ENCODE measurements around the gene EXOC4.

The EXOC4 gene

DNA sequence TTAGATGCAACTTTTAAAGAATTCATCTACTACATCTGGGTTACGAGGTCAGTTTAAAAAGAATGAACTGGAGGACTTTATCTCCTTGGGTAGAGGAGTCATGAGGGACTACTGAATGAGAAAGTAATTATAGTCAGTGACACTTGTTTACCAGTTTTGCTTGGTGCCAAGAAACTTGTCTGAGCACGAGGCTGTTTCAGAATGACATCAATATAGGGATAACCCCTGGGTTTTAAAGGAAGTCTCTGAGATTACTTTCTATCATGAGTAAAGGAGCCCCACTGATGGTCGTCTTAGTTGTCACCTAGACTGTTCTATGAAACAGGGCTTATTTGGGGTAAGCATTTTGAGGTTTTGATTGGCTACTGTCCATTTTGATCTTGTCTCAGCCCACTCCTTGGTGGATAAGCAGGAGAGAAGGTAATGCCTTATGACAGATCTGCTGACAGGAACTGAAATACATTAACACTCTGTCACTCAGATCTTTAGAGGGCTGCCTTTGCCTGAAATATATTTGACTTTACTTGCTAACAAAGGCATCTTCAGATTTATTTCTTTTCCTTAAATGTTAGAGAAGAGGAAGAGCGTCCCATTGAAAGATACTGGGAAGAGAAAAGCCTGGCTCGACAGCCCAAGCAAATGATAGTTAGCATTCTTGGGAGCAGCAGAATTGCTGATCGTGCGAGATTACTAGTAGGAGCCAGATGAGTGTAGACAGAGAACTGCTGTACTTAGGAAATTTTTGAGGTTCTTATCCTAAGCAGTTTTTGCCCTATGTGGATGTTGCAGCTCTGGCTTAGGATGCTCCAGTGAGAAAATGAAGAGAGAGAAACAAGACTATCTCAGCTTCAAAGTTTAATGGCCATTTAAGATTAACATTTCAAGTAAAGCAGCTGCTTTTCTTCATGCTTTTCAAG is 575.1 kb downstream of the EXOC4 start:
- no peak for DNase-seq (ENCODE audit: low read depth in 2 of 2)

DNA sequence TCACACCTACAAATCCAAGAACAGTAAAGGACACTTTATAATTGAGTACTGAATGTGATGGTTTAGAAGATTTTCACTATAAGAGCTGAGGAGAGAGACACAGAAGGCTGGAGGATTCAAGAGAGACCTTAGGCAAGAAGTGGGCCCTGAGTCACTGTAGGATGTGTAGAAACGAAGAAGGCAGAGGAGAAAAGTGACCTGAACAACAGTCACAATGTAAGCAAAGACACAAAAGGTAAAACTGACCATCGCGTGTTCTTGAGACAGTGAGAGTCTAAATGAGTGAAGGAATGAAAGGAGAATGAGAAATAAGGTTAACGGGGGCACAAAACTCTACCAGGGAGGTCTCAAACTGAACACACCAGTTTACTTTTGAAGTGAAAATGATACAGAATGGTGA is 576.0 kb downstream of the EXOC4 start:
- no peak for DNase-seq (ENCODE audit: low read depth in 2 of 2)

DNA sequence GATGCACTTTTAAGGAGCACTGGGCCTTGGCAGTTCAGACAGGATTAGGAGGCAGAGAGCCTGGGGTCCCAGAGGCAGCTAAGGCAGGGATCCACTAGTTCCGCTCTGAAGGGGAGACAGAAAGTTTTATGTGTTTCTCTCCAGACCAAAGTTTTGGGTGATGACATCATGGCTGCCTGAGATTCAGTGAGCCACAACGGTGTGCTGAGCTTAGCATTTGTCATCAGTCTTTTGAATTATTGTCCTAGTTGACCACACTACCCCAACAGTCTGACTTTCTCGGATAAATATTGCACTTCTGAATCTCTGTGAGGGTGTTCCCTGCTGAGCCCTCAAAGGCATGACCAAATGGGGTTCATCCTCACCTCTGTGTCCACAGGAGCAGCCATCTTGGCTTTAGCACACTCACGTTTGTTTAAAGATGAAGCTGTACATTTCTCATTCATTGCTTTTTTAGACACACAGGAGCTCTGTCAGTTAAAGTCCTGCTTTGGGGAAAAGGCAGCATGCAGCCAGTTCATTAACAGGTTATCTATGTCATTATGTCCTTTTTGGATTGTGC is 576.5 kb downstream of the EXOC4 start:
- peak; percentile 36 to 45 for DNase-seq (ENCODE audit: low read depth in 2 of 2)

DNA sequence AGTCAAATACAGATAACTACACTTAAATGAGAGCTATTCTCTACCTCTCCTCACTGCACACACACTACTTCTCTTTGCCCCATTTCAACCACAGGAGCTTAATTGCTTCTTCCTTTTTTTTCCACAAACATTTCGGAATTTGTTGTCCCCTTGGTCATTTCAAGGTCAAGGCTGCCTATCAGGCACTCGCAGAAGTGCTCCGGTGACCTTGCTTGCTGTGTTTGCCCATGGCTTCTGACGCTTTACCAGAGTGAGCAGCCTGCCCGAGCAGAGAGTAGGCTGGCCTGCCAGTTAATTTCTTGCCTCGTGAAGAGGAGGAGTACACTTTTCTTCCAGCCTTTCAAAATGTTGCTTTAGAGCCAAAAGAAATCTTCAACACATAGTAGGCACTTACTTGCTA is 577.2 kb downstream of the EXOC4 start:
- no peak for DNase-seq (ENCODE audit: low read depth in 2 of 2)

DNA sequence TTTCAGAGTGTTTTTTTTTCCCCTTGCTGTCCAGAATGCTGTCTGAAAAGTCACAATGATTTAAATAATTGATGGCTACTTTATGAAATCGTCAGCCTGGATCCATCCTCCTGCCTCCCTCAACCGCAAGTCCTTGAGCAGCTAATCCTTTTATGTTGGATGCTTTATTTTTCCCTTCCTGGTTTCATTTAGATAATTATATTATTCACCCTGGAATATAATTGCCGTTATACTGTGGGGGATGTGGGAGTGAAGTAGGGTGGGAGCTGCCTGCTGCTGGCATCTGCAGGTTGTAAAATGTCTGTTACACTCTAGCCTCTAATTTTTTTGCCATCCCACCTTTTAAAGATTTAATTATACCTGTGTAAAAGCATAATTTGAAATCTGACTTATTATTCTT is 583.8 kb downstream of the EXOC4 start:
- DNase-seq (ENCODE audit: low read depth in 2 of 2): no peak

DNA sequence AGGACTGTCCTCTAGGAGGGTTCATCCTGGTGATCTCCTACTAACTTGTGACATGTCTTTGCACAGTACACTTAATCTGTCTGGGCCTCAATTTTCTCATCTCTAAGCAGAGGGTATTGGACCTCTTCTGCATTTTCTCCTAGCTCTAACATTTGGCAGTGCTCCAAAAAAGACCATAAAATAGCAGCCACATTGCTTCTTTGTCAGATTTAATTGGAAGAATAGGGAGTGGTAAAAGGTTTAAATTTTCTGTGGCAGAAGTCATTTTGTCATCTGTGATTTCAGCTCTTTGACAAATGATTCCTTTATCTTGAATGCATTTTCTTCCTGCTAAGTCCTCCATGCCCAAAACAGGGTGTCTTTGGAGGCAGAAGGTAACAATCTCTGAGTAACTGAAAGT is 584.3 kb downstream of the EXOC4 start:
- DNase-seq (ENCODE audit: low read depth in 2 of 2): no peak

DNA sequence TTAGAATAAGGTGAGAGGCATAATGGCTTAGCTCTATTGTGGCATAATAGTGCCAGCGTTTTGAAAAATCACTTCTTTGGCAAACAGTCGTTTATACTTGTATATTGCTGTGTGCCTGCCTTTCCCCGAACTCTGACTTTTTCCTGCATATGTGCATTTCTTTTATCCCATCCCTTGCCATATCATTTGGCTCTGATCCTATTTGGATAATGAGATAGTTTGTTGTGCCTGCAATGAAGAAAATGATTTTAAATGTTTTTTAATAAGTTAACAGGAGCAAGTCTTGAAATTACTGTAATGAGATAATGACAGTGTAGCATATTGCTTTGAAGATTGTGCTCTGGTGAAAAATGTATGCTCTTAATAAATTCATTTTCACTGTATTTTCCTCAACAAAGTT is 586.2 kb downstream of the EXOC4 start:
- DNase-seq (ENCODE audit: low read depth in 2 of 2): no peak

DNA sequence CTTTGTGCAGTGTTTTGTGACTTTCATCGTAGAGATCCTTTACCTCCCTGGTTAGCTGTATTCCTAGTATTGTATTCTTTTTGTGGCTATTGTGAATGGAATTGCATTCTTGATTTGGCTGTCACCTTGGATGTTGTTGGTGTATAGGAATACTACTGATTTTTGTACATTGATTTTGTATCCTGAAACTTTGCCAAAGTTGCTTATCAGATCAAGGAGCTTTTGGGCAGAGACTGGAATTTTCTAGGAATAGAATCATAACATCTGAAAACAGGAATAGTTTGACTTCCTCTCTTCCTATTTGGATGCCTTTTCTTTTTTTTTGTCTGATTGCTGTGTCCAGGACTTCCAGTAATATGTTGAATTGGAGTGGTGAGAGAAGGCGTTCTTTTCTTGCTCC is 590.5 kb downstream of the EXOC4 start:
- DNase-seq (ENCODE audit: low read depth in 2 of 2): no peak

DNA sequence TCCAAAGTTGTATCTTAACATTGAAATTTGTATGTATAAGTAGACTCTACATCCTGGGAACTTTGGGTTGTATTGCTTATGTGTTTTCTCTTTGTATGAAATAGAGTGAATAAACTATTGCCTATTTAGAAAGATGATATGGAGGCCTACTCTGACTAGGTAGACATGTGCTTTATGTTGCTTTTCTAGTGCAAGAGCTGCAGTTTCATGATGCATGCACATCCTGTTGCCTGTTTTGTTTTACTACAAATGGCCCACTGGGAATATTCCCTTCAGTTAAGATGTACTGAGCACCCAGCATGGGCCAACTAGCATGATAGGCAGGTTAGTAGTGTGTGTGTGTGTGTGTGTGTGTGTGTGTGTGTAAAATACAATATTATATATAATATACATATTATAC is 592.1 kb downstream of the EXOC4 start:
- no peak for DNase-seq (ENCODE audit: low read depth in 2 of 2)

DNA sequence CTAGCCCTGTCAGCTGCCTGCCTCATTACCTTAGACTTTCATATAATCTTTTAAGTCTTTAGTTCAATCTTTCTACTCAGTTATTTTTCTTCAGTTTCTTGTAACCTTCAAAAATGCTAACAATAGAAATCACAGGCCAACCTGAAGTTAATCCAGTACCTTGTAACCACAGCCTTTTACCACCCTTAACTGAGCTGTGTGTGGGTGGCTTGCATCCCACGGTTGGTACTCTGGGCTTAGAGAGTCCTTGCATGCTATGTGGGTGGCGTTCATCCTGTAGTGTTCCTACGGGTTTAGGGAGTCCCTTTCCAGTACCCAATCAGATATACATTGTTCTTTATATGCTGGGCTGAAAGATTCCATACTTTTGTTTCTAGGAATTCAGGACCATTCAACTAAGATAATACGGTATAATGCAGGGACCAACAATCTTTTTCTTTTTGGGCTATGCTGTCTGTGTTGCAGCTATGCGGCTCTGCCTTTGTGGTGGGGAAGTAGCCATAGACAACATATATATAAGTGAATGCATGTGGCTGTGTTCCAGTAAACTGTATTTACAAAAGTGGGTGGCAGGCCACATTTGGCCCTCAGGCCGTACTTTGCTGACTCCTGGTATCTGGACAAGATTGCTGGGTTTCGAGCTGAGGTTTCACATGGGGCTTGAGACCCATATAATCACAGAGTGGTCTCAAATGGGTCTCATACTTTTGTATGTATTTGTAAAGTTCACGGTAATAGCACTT is 593.5 kb downstream of the EXOC4 start:
- no peak for DNase-seq (ENCODE audit: low read depth in 2 of 2)

DNA sequence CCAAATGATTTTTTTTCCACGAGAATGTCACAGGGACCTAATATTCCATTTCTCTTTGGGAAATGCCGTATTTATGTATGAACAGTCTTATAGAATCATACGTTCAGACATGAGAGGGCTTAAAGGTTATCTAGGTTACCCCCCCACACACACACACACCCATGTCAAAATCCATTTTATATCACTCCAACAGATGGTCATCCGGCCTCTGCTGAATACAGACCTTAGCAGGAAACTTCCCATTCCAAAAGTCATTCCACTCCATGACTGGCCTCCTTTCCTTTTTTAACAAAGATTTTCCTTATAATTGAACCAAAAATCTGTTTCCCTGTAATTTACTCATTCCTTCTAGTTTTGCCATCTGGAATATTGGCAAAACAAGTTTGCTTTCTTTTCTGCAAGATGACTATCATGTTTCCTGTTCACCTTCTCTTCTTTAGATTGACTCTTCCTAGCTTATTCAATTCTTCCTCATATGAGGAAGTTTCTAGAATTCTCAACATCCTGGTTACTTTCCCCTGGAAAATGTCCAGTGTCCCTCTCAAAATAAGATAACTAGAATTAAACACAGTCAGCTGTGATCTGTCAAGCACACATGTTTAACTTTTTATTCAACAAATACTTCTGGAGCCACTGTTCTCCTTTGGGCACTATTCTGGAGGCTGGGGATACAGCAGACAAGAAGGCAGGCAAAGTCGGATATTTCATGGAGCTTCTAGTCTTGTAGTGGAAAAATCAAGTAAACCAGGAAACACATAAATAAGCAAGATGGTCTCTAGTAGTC is 597.8 kb downstream of the EXOC4 start:
- DNase-seq (ENCODE audit: low read depth in 2 of 2): no peak

DNA sequence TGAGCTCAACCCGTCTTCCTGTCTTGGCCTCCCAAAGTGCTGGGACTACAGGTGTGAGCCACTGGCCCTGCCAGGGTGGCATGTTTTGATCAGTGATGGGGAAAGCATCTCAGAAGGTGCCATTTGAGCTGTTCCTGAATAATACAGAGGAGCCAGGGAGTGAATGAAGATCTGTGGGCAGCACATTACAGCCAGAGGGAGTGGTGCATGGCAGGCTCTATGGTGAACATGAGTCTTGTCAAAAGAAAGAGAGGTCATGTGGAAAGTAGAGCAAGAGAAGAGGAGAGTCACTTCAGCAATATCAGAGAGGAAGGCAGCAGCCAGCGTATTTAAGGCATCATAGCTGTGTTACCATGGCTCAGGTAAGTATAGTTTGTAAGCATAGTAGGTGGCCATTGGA is 598.5 kb downstream of the EXOC4 start:
- DNase-seq (ENCODE audit: low read depth in 2 of 2): no peak

DNA sequence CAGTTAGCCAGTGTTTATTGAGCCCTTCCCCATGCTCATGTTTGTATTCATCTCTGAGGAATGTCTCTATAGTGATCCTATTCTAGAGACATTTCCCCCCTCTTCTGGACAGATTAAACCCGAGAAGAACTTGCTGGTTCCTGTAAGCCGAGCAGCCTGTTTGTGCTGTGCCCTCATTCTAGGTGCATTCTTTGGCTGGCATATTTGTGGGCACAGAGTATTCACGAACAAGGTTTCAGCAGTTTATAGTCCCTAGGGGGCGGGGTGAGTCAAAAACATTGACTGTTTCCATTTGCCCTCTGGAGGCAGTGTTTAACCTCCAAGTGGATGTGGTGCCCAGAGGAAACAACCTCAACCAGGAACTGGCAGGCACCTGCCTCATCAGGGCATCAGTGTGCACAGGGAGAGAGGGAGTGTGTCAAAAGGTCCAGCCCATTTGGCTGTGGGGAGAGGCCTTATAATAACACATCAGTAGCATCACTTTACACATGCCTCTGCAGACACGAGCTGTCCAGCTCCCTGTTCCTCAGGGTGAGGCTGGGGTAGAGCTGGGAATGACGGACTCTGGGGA is 600.9 kb downstream of the EXOC4 start:
- peak; percentile 66 to 76 for DNase-seq (ENCODE audit: low read depth in 2 of 2)

DNA sequence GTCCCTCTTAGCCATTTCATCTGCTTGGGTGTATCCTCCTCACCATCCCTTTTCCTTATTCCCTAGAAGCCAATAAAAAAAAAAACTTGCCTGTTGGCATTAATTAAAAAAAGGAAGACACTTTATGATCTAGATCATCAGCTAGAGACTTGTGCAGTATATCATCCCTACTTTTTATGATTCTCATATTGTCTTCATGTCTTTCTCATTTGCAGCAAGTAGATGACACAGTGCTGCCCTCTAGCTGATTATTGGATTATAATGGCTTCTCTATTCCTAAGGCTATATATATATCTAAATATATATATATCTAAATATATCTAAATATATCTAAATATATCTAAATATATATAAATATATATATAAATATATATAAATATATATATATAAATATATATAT is 601.9 kb downstream of the EXOC4 start:
- DNase-seq (ENCODE audit: low read depth in 2 of 2): peak in 1 of 2 experiments; percentile 55

DNA sequence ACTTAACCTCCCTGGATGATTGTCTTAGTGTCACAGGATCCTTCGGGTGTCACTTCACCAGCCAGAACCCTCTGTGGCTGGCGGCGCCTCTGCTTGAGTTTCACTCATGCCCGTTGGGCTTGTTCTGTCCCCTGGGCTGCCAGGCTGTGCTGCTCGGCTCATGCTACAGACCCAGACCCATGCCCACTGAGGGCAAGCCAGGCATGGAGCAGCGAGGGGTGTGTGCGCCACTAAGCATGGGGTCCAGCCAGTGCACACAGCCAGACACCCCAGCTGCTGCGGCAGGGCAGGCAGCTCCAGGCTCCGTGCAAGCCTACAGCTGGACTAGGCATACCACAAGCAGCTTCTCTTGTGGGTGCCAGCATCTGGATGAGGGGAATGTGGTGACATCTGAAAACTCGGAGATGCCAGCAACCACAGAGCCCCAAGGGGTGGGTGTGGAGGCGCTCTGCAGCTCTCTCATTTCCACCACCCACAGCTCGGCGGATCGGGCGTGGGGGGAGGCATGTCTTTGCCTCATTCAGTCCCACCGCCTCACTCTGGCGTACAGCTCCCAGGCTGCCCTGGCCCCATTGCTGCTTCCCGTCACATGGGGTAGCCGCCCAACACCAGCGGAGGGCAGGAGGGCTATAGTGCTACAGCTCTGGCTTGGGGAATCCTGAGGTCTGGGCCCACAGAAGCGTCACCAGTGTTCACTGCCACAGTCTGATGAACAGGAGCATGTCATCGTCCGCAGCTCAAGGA is 604.7 kb downstream of the EXOC4 start:
- DNase-seq (ENCODE audit: low read depth in 2 of 2): no peak

DNA sequence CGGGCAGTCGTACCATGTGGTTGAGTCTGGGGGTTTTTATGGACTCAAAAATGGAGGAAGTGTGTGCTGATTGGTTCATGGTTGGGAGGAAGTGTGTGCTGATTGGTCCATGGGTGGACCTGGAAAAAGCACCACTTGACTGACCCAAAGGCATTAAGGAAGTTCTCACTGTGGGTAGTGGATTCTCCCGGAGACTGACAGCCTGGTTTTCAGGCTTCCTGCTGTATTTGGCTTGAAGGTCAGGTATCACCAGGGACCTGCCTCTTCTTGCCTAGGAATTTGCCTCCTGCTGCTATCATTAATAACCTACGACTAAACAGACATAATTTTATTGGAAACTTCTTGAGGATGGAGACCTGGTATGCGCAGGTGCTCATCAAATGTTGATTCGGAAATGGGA is 605.4 kb downstream of the EXOC4 start:
- no peak for DNase-seq (ENCODE audit: low read depth in 2 of 2)

DNA sequence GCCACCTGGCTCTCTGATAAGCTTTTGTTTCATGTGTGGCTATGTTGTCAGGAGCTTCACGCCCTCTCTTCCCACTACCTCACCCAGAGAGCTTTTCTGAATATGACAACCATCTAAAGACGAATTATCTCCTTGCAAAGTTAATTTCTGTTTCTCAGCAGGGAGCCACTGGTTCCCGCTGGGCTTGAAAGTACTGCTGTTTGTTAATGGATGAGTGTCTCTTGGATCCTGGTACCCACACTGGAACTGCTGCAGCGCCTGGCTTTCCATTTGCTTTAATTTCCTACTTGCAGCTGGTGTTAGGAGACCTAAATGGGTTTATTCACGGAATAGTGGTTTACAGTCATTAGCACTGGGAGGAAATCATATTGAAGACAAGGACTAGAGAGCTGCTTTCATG is 606.4 kb downstream of the EXOC4 start:
- no peak for DNase-seq (ENCODE audit: low read depth in 2 of 2)

DNA sequence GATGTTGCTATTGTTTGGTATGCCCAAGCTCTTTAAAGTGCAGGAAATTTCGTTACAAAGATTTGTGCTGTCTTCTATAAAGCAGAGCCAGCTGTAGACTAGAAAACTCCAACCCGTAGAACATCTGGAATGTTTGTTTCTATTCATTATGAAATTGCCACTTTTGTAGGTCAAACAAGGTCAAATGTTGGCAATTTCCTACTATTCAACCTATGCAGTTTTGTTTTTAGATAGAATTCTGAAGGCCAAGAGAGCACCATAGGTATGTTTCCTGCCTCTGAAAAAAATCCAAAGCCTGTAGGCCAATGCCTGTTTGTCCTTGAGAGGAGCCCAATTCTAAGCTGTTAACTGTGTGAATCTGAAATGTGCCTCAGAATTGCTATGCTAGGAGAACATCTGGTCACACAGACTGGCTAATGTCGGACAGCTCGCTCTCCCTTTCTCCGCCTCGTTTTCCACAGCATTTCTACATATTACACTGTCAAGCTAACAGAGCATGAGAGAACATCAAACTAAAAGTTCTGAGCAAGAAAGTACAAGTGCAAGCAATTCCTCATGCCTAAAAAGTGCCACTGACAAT is 607.1 kb downstream of the EXOC4 start:
- DNase-seq (ENCODE audit: low read depth in 2 of 2): no peak

DNA sequence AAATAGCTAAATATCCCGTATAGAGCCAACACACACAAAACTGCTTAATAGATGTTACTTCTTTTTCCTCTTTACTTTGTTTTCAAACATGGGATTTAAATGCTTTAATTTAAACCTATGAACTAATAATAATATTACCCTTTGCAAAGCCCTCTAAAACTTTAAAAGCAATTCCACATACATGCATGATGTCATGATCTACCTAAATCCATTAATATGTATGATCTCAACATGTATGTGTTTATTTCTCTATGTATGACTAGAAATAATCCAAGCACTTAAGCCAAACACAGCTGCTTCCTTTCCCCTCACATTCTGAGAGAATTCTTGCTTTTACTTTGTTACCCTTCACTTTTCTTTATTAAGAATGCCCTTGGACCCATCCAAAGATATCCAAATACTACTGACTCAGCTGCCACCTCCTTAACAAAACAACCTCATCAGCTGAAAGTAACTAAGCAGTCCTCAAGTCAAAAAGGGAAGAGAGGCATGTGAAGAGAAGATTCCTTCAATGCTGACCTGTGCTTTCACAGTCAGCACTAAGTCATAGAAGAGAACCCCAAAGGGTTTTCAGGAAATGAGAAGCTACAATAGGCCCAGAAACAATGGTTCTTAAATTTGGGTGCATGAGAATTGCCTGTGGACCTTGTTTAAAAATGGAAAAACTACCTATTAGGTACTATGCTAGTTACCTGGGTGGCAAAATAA is 607.9 kb downstream of the EXOC4 start:
- no peak for DNase-seq (ENCODE audit: low read depth in 2 of 2)

DNA sequence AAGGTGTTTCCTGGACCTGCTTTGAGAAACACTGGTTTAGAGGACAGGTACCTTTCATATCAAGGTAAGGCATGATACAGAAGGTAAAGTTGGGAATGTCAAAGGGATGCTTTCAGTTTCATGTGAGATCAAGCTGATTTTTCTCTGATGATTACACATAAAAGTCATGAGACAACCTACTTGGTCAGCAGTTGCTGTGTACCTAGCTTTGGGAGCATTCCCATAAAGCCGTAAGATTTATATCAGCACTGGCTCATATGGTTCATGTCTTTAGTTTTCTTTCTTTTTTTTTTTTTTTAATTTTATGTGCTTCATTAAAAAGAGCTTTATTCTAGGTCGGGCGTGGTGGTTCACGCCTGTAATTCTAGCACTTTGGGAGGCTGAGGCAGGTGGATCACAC is 609.0 kb downstream of the EXOC4 start:
- no peak for DNase-seq (ENCODE audit: low read depth in 2 of 2)
